HEK293 (cell line): ENCODE measurements around the gene TMEM88.

Experiments
- CTCF ChIP-seq: fragments of 450-650 bp; formaldehyde crosslinking; IDR thresholded peaks from 2 replicates; pipeline ENCODE4 v1.5.1; 2016; ENCODE audit warnings: missing biosample characterization, missing genetic modification characterization
- ZNF169 ChIP-seq: fragments of 450-650 bp; formaldehyde crosslinking; IDR thresholded peaks from 2 replicates; pipeline ENCODE4 v1.5.1; 2016; ENCODE audit warnings: missing biosample characterization, missing genetic modification characterization
- ZNF292 ChIP-seq: fragments of 450-650 bp; formaldehyde crosslinking; IDR thresholded peaks from 2 replicates; pipeline ENCODE4 v1.5.1; 2016; ENCODE audit warnings: low read depth, missing biosample characterization, missing genetic modification characterization, borderline replicate concordance

GRCh38 chr17:7888184-7888920, 33.5 kb downstream of the TMEM88 start, which contains the start of gene CHD3:
- TF ChIP-seq ZNF169 (tag by site-specific recombination) (no peak), CTCF (tag by site-specific recombination) (no peak), ZNF292 (no peak)
